Bronchial epithelial cell (primary cell): ENCODE data around the gene SMYD3. TPM values are rescaled to one million over a fixed set of nuclear protein-coding genes. Genes with fewer than 3 reads are reported as not detected.

ENCODE experiments used
- DNase-seq: peaks from one replicate; pipeline ENCODE4 v3.0.0-alpha.2; 2010; ENCODE audit warnings: low read depth
- FAIRE-seq: peaks from 2 replicates; lab custom pipeline; 2011; peaks lifted over from hg19 to GRCh38; lab: Jason Lieb, UNC
- H3K27me3 ChIP-seq: 2 replicates; pipeline ENCODE4 v1.5.1; 2011; ENCODE audit warnings: low read length; ENCODE audit not compliant: control insufficient read depth, insufficient read depth
- H3K36me3 ChIP-seq: 2 replicates; pipeline ENCODE4 v1.5.1; 2011; ENCODE audit warnings: low read length; ENCODE audit not compliant: control insufficient read depth, insufficient read depth
- H3K4me3 ChIP-seq: 2 replicates; pipeline ENCODE4 v1.5.1; 2011; ENCODE audit warnings: mild to moderate bottlenecking, low read depth, low read length, control low read depth
- total RNA-seq: library from RNA; depleted of rRNA; stranded (reverse); fragments of >200 nt; gene quantifications from 2 replicates; pipeline ENCODE4 v1.2.1, GENCODE V29; 2014
- TF ChIP-seq, protein P1 (sequence below): IDR thresholded peaks from 2 replicates; pipeline ENCODE4 v1.5.1; 2011; ENCODE audit warnings: mild to moderate bottlenecking, moderate library complexity, low read length, control low read depth, inconsistent platforms; ENCODE audit not compliant: insufficient read depth, severe bottlenecking

The SMYD3 gene
- total RNA-seq, 1 donor from 2014 or later: 17.4 TPM

GRCh38 chr1:246544001-246544400, 36.9 kb upstream of the SMYD3 start:
- Histone ChIP-seq H3K36me3 (peaks cover 4% of the 10 kb centered on the region), H3K4me3 (no peak overlapping the region), H3K27me3 (no peaks in the 10 kb centered on the region)
- DNase-seq: no peak
- TF ChIP-seq, protein P1, sequence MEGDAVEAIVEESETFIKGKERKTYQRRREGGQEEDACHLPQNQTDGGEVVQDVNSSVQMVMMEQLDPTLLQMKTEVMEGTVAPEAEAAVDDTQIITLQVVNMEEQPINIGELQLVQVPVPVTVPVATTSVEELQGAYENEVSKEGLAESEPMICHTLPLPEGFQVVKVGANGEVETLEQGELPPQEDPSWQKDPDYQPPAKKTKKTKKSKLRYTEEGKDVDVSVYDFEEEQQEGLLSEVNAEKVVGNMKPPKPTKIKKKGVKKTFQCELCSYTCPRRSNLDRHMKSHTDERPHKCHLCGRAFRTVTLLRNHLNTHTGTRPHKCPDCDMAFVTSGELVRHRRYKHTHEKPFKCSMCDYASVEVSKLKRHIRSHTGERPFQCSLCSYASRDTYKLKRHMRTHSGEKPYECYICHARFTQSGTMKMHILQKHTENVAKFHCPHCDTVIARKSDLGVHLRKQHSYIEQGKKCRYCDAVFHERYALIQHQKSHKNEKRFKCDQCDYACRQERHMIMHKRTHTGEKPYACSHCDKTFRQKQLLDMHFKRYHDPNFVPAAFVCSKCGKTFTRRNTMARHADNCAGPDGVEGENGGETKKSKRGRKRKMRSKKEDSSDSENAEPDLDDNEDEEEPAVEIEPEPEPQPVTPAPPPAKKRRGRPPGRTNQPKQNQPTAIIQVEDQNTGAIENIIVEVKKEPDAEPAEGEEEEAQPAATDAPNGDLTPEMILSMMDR: no peak
- no peak for FAIRE-seq

DNA sequence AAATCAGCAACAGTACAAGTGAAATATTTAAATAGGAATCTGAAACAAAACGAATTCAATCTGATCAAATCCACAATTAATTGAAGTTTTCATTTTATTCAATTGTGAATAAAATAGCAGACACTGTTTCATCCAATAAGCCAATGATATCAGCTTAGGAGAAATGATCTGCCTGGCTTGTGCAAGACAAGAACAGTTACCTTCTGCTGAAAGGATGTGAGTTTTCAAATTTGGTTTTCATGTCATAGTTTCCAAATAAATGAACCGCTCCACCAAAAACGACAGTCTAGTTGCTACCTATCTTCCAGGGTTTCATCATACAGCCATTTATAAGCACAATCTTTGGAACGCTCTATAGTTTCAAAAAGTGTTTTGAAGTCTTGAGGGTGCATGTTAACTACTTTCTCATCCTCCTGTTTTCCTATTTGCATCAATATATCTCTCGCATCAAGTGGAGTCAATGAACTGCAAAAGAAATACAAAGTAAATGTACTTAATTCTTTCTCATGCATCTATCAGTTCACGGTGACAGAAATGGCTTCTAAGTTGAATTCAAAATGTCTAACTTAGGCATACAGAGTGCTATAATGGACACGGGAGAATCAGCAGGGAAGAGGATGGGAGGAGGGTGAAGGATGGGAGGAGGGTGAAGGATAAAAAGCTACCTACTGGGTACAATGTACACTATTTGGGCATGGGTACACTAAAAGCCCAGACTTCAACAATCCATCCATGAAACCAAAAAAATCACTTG, 33.8 kb upstream of the SMYD3 start:
- FAIRE-seq: no peak
- DNase-seq: no peak
- Histone ChIP-seq H3K27me3 (no peaks in the 10 kb centered on the region), H3K36me3 (peaks cover 4% of the 10 kb centered on the region), H3K4me3 (no peak overlapping the region)
- TF ChIP-seq, protein P1: no peak

- DNase-seq (peak; percentile 50), FAIRE-seq (no peak)
- no peaks in the 10 kb centered on the region for H3K27me3 ChIP-seq
- TF ChIP-seq, protein P1: no peak
- no peak overlapping the region for H3K4me3 ChIP-seq
- peaks cover 3% of the 10 kb centered on the region for H3K36me3 ChIP-seq
These were observed 30.8 kb upstream of the SMYD3 start for GRCh38 chr1:246537887-246538286.

DNA sequence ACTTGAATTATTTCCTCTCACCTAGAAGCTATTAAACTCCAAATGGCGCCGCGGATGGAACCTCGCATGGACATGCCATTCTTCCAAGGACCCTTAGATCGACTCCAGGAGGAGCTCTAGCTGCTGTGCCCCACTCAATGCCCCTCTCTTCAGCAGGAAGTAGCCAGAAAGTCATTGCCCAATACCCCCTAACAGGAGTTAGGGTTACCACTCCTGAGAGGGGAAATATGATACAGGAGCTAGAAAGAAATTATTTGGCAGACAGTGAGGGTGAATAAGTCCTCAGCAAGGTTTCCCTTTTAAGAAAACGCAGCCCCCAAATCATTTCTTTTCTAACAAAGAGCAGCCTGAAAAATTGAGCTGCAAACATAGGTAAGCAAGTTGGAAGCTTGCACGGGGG, 30.4 kb upstream of the SMYD3 start:
- H3K4me3 ChIP-seq: no peak overlapping the region
- DNase-seq (no peak), FAIRE-seq (no peak)
- TF ChIP-seq, protein P1: no peak
- peaks cover 2% of the 10 kb centered on the region for H3K36me3 ChIP-seq
- H3K27me3 ChIP-seq: no peaks in the 10 kb centered on the region

DNA sequence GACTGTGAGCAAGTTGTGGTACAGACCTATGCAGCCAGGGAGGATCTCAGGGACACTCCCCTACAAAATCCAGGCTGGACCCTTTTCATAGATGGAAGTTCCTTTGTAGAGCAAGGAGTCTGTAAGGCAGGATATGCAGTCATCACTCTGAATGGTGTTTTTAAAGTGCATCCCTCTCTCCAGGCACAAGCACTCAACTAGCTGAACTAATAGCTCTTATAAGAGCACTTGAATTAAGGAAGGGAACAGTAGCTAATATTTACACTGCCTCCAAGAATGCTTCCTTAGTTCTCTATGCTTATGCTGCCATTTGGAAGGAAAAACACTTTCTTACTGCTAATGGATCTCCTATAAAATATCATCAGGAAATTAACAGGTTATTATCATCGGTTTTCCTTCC, 27.0 kb upstream of the SMYD3 start:
- TF ChIP-seq, protein P1: no peak
- Histone ChIP-seq H3K27me3 (no peaks in the 10 kb centered on the region), H3K36me3 (no peaks in the 10 kb centered on the region), H3K4me3 (no peak overlapping the region)
- FAIRE-seq: no peak
- DNase-seq: no peak
